D341Med (cell line): ENCODE measurements around the gene LIN37.
"Not testable (repeated sequence)": the region's sequence is repeated elsewhere in the genome, so short reads cannot be mapped to it uniquely, and the experiment has no call there.

Experiments used
- DNase-seq: peaks from one replicate; pipeline ENCODE4 v3.0.0; 2012; ENCODE audit warnings: low spot score

LIN37 gene

GRCh38 chr19:35753634-35754369, 5.4 kb downstream of the LIN37 start:
- DNase-seq, result no peak

- DNase-seq, result no peak
Measured at GRCh38 chr19:35754370-35755130, 6.2 kb downstream of the LIN37 start.

GRCh38 chr19:35755131-35755549, 6.8 kb downstream of the LIN37 start:
- peak; percentile 70 for DNase-seq

- peak; percentile 70 for DNase-seq
Measured at GRCh38 chr19:35755550-35756376, 7.4 kb downstream of the LIN37 start.

GRCh38 chr19:35756377-35757230, 8.2 kb downstream of the LIN37 start, which contains the start of gene HSPB6:
Gene HSPB6, minus strand, starts transcription at chr19:35757029. Its CDS starts 21 bp downstream, at chr19:35757008.
- DNase-seq, result no peak

- DNase-seq, result peak; percentile 59
Measured at GRCh38 chr19:35757231-35757748, 8.9 kb downstream of the LIN37 start.

GRCh38 chr19:35757749-35758608, 9.6 kb downstream of the LIN37 start, which contains the start of gene PROSER3:
Gene PROSER3, plus strand, starts transcription at chr19:35758176. Its CDS starts 40 bp downstream, at chr19:35758216.
- peak; percentile 97 for DNase-seq

- DNase-seq, result no peak
Measured at GRCh38 chr19:35759697-35760096, 11.3 kb downstream of the LIN37 start.

- DNase-seq, result no peak
Measured at GRCh38 chr19:35760711-35761349, 12.5 kb downstream of the LIN37 start.

- no peak for DNase-seq
Measured at GRCh38 chr19:35764432-35765315, 16.3 kb downstream of the LIN37 start.

- DNase-seq, result no peak
Measured at GRCh38 chr19:35766571-35767104, 18.3 kb downstream of the LIN37 start.

- no peak for DNase-seq
Measured at GRCh38 chr19:35767288-35768081, 19.1 kb downstream of the LIN37 start.

GRCh38 chr19:35768082-35768421, 19.7 kb downstream of the LIN37 start:
- DNase-seq, result no peak

- DNase-seq, result not testable (repeated sequence)
Measured at GRCh38 chr19:35772362-35772761, 24.0 kb downstream of the LIN37 start.

GRCh38 chr19:35773020-35773806, 24.8 kb downstream of the LIN37 start:
- no peak for DNase-seq

GRCh38 chr19:35774274-35775045, 26.1 kb downstream of the LIN37 start:
- DNase-seq, result no peak
